Esophagus muscularis mucosa (tissue), 4 donors: ENCODE data around the gene CSTA. TPM values are rescaled to one million over a fixed set of nuclear protein-coding genes. Genes with fewer than 3 reads are reported as not detected.

ENCODE experiments used
- DNase-seq: peaks from one replicate; pipeline ENCODE4 v3.0.0-alpha.2; 2017; ENCODE audit errors: extremely low spot score
- H3K27ac ChIP-seq, 4 donors: fragments of 200-600 bp; sonication (generic); replicated peaks in 1 of 4; 1 replicate in 3 of 4; 2 replicates in 1 of 4; pipeline ENCODE4 v1.5.1; 2016 to 2019; ENCODE audit warnings: mild to moderate bottlenecking in 1 of 4
- H3K27me3 ChIP-seq, 4 donors: fragments of 200-600 bp; sonication (generic); one replicate each; pipeline versions ENCODE4 v1.5.1 to v1.6.0; 2016 to 2019
- H3K36me3 ChIP-seq, 4 donors: fragments of 200-600 bp; sonication (generic); one replicate each; pipeline ENCODE4 v1.5.1; 2016 to 2019
- H3K4me1 ChIP-seq, 4 donors: fragments of 200-600 bp; sonication (generic); one replicate each; pipeline ENCODE4 v1.5.1; 2016 to 2019
- H3K4me3 ChIP-seq, 4 donors: fragments of 200-600 bp; sonication (generic); 1 replicate in 2 of 4; 2 replicates in 2 of 4; pipeline ENCODE4 v1.5.1; 2016 to 2019; ENCODE audit warnings: mild to moderate bottlenecking in 4 of 4, moderate library complexity in 1 of 4
- H3K9me3 ChIP-seq, 4 donors: fragments of 200-600 bp; sonication (generic); 1 replicate in 3 of 4; 2 replicates in 1 of 4; pipeline ENCODE4 v1.5.1; 2016 to 2019
- CTCF ChIP-seq, 3 experiments: fragments of 200-600 bp in 2 of 3; fragments of 450-650 bp in 1 of 3; sonication (generic) in 2 of 3; IDR thresholded peaks; one replicate each; pipeline ENCODE4 v1.5.1; 2017 to 2019; ENCODE audit warnings: antibody characterized with exemption in 3 of 3, mild to moderate bottlenecking in 2 of 3, moderate library complexity in 1 of 3
- EP300 ChIP-seq: sonication (generic); formaldehyde crosslinking; IDR thresholded peaks from one replicate; pipeline ENCODE4 v1.6.1; 2017; ENCODE audit warnings: antibody characterized with exemption
- POLR2A ChIP-seq: fragments of 450-650 bp; IDR thresholded peaks from one replicate; pipeline ENCODE4 v1.6.1; 2017; ENCODE audit warnings: antibody characterized with exemption, moderate library complexity, mild to moderate bottlenecking, low read depth
- POLR2AphosphoS5 ChIP-seq, 2 donors: sonication (generic); formaldehyde crosslinking; IDR thresholded peaks; one replicate each; pipeline ENCODE4 v1.6.1; 2017; ENCODE audit warnings: antibody characterized with exemption in 2 of 2
- WGBS: methylation state at CpG from one replicate; pipeline ENCODE4 v1.1.5; 2018; 5-methylcytosine and 5-hydroxymethylcytosine counted together
- intact Hi-C: fragments of 100-400 bp; cut with DNase I; formaldehyde crosslinking; loops from one replicate; pipeline ENCODE4 v1.15.1; 2023
- total RNA-seq, 4 donors: library from RNA; depleted of rRNA; stranded (reverse); fragments of >200 nt; gene quantifications; one replicate each; pipeline versions ENCODE4 v1.1.0 to v1.2.1, GENCODE V29; 2016

The CSTA gene
- total RNA-seq, result 1 to 10 TPM; 1.3 to 3.5 (median 2.4) TPM

- peak within 1 kb of the TSS in 2 of 4 donors; percentile 2 to 28 for H3K4me3 ChIP-seq
- H3K36me3 ChIP-seq, result no peaks in the 10 kb centered on the region
- H3K4me1 ChIP-seq, result no peaks in the 10 kb centered on the region
- no peak within 1 kb of the TSS for H3K27ac ChIP-seq
- H3K9me3 ChIP-seq, result no peaks in the 10 kb centered on the region
- no peaks in the 10 kb centered on the region for H3K27me3 ChIP-seq
- no peak for DNase-seq
- no peak for TF ChIP-seq CTCF (IDR thresholded peaks at IDR 0.05)
- 61% methylated on average over 6 of the region's 6 CpGs for WGBS
- intact Hi-C loops, result no loop called here
Observed at GRCh38 chr3:122324871-122325323, at the start of gene CSTA. CSTA (plus strand) TSS chr3:122325248; CDS start chr3:122325293, 45 bp downstream.

- no peaks in the 10 kb centered on the region for H3K27me3 ChIP-seq
- H3K9me3 ChIP-seq, result no peaks in the 10 kb centered on the region
- no peaks in the 10 kb centered on the region for H3K4me1 ChIP-seq
- H3K36me3 ChIP-seq, result no peaks in the 10 kb centered on the region
- WGBS, result 66% methylated on average over 3 of the region's 3 CpGs
- TF ChIP-seq POLR2AphosphoS5 (IDR thresholded peaks at IDR 0.05) (no peak), POLR2A (no peak)
- no peak overlapping the region for H3K4me3 ChIP-seq
- no peak overlapping the region for H3K27ac ChIP-seq
- intact Hi-C loops, result no loop called here
- DNase-seq, result peak; percentile 90
Observed at GRCh38 chr3:122281891-122282290, 43.2 kb upstream of the CSTA start.

GRCh38 chr3:122283796-122284445, 41.1 kb upstream of the CSTA start:
- no peaks in the 10 kb centered on the region for H3K27me3 ChIP-seq
- H3K27ac ChIP-seq, result no peak overlapping the region
- H3K36me3 ChIP-seq, result no peaks in the 10 kb centered on the region
- peak; percentile 74 for DNase-seq
- 91% methylated on average over 21 of the region's 22 CpGs for WGBS
- no peaks in the 10 kb centered on the region for H3K9me3 ChIP-seq
- H3K4me3 ChIP-seq, result no peak overlapping the region
- H3K4me1 ChIP-seq, result no peaks in the 10 kb centered on the region
- intact Hi-C loops, result no loop called here
- no peak for TF ChIP-seq EP300
- TF ChIP-seq POLR2AphosphoS5 (IDR thresholded peaks at IDR 0.05), result no peak
- TF ChIP-seq CTCF (IDR thresholded peaks at IDR 0.05), result no peak
- no peak for TF ChIP-seq POLR2A

GRCh38 chr3:122284486-122284885, 40.6 kb upstream of the CSTA start:
- 87% methylated on average over 19 of the region's 20 CpGs for WGBS
- intact Hi-C loops, result no loop called here
- H3K36me3 ChIP-seq, result no peaks in the 10 kb centered on the region

GRCh38 chr3:122294359-122294758, 30.7 kb upstream of the CSTA start:
- WGBS, result 39% methylated on average over 6 of the region's 6 CpGs
- Histone ChIP-seq H3K4me1 (peaks cover 0 to 16% (median 4%) of the 10 kb centered on the region in 4 donors), H3K27me3 (no peaks in the 10 kb centered on the region), H3K27ac (no peak overlapping the region), H3K9me3 (no peaks in the 10 kb centered on the region), H3K4me3 (no peak overlapping the region), H3K36me3 (no peaks in the 10 kb centered on the region)
- no peak for DNase-seq
- intact Hi-C loops, result no loop called here
- TF ChIP-seq POLR2A (no peak), POLR2AphosphoS5 (IDR thresholded peaks at IDR 0.05) (no peak), EP300 (no peak), CTCF (IDR thresholded peaks at IDR 0.05) (no peak)

More at GRCh38 chr3:122284486-122284885, 40.6 kb upstream of the CSTA start:
- no peaks in the 10 kb centered on the region for H3K9me3 ChIP-seq
- peak; percentile 74 for DNase-seq
- H3K4me3 ChIP-seq, result no peak overlapping the region
- no peaks in the 10 kb centered on the region for H3K4me1 ChIP-seq
- no peak for TF ChIP-seq EP300
- TF ChIP-seq POLR2AphosphoS5 (IDR thresholded peaks at IDR 0.05), result no peak
- no peak for TF ChIP-seq POLR2A
- TF ChIP-seq CTCF (IDR thresholded peaks at IDR 0.05), result no peak
- H3K27me3 ChIP-seq, result no peaks in the 10 kb centered on the region
- no peak overlapping the region for H3K27ac ChIP-seq
